IMR-90 (cell line): ENCODE results near the gene PDE4A.

ENCODE experiments used
- BHLHE40 ChIP-seq: fragments of 150-350 bp; IDR thresholded peaks from 2 replicates; pipeline ENCODE4 v1.6.1; 2016; ENCODE audit warnings: mild to moderate bottlenecking, low read depth, low read length
- CTCF ChIP-seq: conservative IDR thresholded peaks from 2 replicates; pipeline ENCODE4 v1.5.1; 2012; ENCODE audit warnings: mild to moderate bottlenecking, low read depth, low read length, improper control_type of control experiment
- MAFK ChIP-seq: IDR thresholded peaks from 2 replicates; pipeline ENCODE4 v1.6.1; 2012; ENCODE audit warnings: low read depth, low read length, improper control_type of control experiment
- POLR2A ChIP-seq: IDR thresholded peaks from 2 replicates; pipeline ENCODE4 v1.6.1; 2012; ENCODE audit warnings: mild to moderate bottlenecking, low read depth, low read length

GRCh38 chr19:10432736-10433130 is 12.4 kb downstream of the PDE4A start:
- TF ChIP-seq POLR2A (no peak), CTCF (no peak), BHLHE40 (no peak), MAFK (no peak)
